Body of pancreas (tissue), 4 donors: ENCODE results near the gene LCN9.

Source experiments
- POLR2A ChIP-seq, 3 donors: fragments of 450-650 bp; IDR thresholded peaks; one replicate each; pipeline ENCODE4 v1.6.1; 2016; ENCODE audit warnings: antibody characterized with exemption in 3 of 3, mild to moderate bottlenecking in 2 of 3
- TF ChIP-seq, protein P1 (sequence below), 7 experiments: fragments of 450-650 bp in 4 of 7; fragments of 200-600 bp in 3 of 7; sonication (generic) in 3 of 7; IDR thresholded peaks; one replicate each; pipeline ENCODE4 v1.5.1; 2016 to 2019; ENCODE audit warnings: antibody characterized with exemption in 7 of 7

GRCh38 chr9:135703726-135704125 is 40.6 kb downstream of the LCN9 start:
- TF ChIP-seq, protein P1, sequence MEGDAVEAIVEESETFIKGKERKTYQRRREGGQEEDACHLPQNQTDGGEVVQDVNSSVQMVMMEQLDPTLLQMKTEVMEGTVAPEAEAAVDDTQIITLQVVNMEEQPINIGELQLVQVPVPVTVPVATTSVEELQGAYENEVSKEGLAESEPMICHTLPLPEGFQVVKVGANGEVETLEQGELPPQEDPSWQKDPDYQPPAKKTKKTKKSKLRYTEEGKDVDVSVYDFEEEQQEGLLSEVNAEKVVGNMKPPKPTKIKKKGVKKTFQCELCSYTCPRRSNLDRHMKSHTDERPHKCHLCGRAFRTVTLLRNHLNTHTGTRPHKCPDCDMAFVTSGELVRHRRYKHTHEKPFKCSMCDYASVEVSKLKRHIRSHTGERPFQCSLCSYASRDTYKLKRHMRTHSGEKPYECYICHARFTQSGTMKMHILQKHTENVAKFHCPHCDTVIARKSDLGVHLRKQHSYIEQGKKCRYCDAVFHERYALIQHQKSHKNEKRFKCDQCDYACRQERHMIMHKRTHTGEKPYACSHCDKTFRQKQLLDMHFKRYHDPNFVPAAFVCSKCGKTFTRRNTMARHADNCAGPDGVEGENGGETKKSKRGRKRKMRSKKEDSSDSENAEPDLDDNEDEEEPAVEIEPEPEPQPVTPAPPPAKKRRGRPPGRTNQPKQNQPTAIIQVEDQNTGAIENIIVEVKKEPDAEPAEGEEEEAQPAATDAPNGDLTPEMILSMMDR (IDR thresholded peaks at IDR 0.05), result no peak
- TF ChIP-seq POLR2A (IDR thresholded peaks at IDR 0.05), result no peak
